ENCODE measurements around the gene ETS2. TPM values are rescaled to one million over a fixed set of nuclear protein-coding genes. Genes with fewer than 3 reads are reported as not detected.

ETS2 gene
- total RNA-seq, 1 experiment from 2014 or later, result 35.3 TPM

DNA sequence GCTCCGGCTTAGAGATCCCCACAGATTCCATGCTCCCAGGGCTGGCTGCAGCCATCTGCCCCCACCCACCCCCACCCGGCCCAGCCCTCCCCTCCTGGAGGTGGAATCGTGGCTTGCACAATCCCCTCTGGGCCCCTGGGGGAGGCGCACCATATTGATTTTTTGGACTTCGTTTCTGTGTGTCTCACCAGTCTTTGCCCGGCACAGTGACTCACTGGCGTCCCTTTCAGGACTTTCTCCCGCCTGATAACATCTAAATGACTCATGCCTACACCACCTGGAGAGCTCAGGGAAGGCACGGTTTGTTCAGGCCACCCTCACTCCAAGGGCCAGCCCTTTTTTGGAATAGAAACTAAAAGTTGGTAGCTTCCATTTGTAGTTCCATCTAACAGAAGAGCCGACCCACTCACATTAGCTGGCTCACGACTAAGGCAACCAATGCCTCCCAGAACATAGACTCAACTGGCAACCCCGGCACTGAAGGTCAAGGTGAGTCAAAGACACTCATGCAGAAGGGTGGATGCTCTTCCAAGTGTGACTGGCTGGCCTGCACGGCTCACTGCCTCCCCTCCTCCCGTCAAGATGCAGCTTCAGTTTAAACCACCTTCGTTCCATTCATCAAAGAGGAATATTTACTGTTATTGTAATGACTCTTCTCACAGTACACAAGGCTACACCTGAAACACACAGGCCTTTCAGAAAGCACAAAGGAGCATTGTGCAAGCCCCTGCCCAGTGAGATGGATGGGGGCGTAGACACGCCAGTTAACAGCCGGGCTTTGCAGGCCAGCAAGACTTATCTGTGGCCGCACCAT, 18.1 kb upstream of the ETS2 start:
- Histone ChIP-seq H3K9ac (ENCODE audit: extremely low read depth, insufficient read length, low read length) (no peak overlapping the region), H4K8ac (replicated peaks; ENCODE audit: insufficient read length, low read depth, low read length) (no peak overlapping the region), H3K4me1 (ENCODE audit: insufficient read depth, low read length) (no peaks in the 10 kb centered on the region; the same call in 1 of the 2 replicates), H2BK20ac (ENCODE audit: low read depth, low read length, poor library complexity, severe bottlenecking) (no peak overlapping the region), H3K27me3 (ENCODE audit: insufficient read depth, low read length) (no peaks in the 10 kb centered on the region), H3T11ph (ENCODE audit: low read length) (no peak overlapping the region), H2BK12ac (ENCODE audit: insufficient read length, low read depth, low read length) (no peak overlapping the region), H2AFZ (ENCODE audit: low read length) (no peak overlapping the region), H3K79me2 (ENCODE audit: insufficient read depth, low read length) (no peaks in the 10 kb centered on the region), H2BK120ac (ENCODE audit: low read depth, low read length, poor library complexity, severe bottlenecking) (no peak overlapping the region), H3K4me2 (ENCODE audit: insufficient read depth, insufficient read length, low read length) (no peak overlapping the region), H3K18ac (ENCODE audit: insufficient read length, low read depth, low read length) (no peak overlapping the region), H2BK15ac (ENCODE audit: low read depth, low read length) (no peak overlapping the region), H2BK5ac (ENCODE audit: insufficient read length, low read length) (no peak overlapping the region), H3K79me1 (ENCODE audit: insufficient read depth, low read depth, low read length, poor library complexity, severe bottlenecking) (no peaks in the 10 kb centered on the region), H4K91ac (ENCODE audit: insufficient read length, low read depth, low read length) (no peak overlapping the region), H3K4ac (ENCODE audit: low read depth, low read length) (no peak overlapping the region), H2AK5ac (ENCODE audit: insufficient read length, low read length) (no peak overlapping the region), H4K5ac (ENCODE audit: insufficient read length, low read depth, low read length) (no peak overlapping the region), H3K56ac (ENCODE audit: insufficient read length, low read depth, low read length) (no peak overlapping the region), H3K14ac (ENCODE audit: insufficient read depth, low read length) (no peak overlapping the region), H3K23ac (ENCODE audit: insufficient read length, low read depth, low read length) (no peak overlapping the region), H4K20me1 (ENCODE audit: control insufficient read depth, insufficient read depth, insufficient read length) (no peaks in the 10 kb centered on the region), H3K23me2 (ENCODE audit: insufficient read length, low read depth, low read length, poor library complexity, severe bottlenecking) (no peaks in the 10 kb centered on the region), H3K27ac (ENCODE audit: insufficient read length, low read depth, low read length) (no peak overlapping the region), H3K9me3 (ENCODE audit: control insufficient read depth, low read depth, low read length) (no peaks in the 10 kb centered on the region)
- Mint-ChIP-seq H3K9me3 (peaks cover 7 to 8% of the 10 kb centered on the region in 2 experiments), H3K27ac (peak overlapping the region in 1 of 3 experiments; percentile 93; a peak in 4 of 7 replicates), H3K4me3 (peak overlapping the region in 1 of 2 experiments; percentile 33; a peak in 1 of 5 replicates), H3K27me3 (ENCODE audit: low read depth) (peaks cover 3% of the 10 kb centered on the region; the same call in 1 of the 2 replicates), H3K4me1 (peaks cover 23 to 27% of the 10 kb centered on the region in 2 experiments), H3K36me3 (ENCODE audit: insufficient read depth in 1 of 3, low read depth in 3 of 3) (peaks cover 2 to 6% (median 3%) of the 10 kb centered on the region in 3 experiments; a peak in 5 of 7 replicates)
- WGBS (ENCODE audit: extremely low coverage, insufficient read length, low lambda C conversion rate), result no CpG with 5 or more reads among the region's 19 CpGs
- peak; percentile 42 for DNase-seq
- TF ChIP-seq, protein P1, sequence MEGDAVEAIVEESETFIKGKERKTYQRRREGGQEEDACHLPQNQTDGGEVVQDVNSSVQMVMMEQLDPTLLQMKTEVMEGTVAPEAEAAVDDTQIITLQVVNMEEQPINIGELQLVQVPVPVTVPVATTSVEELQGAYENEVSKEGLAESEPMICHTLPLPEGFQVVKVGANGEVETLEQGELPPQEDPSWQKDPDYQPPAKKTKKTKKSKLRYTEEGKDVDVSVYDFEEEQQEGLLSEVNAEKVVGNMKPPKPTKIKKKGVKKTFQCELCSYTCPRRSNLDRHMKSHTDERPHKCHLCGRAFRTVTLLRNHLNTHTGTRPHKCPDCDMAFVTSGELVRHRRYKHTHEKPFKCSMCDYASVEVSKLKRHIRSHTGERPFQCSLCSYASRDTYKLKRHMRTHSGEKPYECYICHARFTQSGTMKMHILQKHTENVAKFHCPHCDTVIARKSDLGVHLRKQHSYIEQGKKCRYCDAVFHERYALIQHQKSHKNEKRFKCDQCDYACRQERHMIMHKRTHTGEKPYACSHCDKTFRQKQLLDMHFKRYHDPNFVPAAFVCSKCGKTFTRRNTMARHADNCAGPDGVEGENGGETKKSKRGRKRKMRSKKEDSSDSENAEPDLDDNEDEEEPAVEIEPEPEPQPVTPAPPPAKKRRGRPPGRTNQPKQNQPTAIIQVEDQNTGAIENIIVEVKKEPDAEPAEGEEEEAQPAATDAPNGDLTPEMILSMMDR (conservative IDR thresholded peaks at IDR 0.05), result no peak

Measured in H9 (cell line).